Neutrophil (primary cell): ENCODE results near the gene DENND11.

Experiments used
- H3K27ac ChIP-seq: fragments of 200-600 bp; sonication (generic); 2 replicates; pipeline ENCODE4 v1.5.1; 2016; ENCODE audit warnings: mild to moderate bottlenecking, moderate library complexity
- H3K27me3 ChIP-seq: fragments of 200-600 bp; sonication (generic); 2 replicates; pipeline ENCODE4 v1.6.0; 2016; ENCODE audit warnings: mild to moderate bottlenecking
- H3K36me3 ChIP-seq: fragments of 200-600 bp; sonication (generic); 2 replicates; pipeline ENCODE4 v1.5.1; 2017
- H3K4me1 ChIP-seq, 2 experiments: fragments of 200-600 bp in 1 of 2; sonication (generic) in 1 of 2; 1 replicate in 1 of 2; 2 replicates in 1 of 2; pipeline versions ENCODE4 v1.5.1 to v1.6.1; 2013 to 2016; ENCODE audit warnings: low read depth in 1 of 2, low read length in 1 of 2, mild to moderate bottlenecking in 1 of 2, moderate library complexity in 1 of 2; ENCODE audit not compliant: control insufficient read depth in 1 of 2, insufficient read depth in 1 of 2
- H3K4me3 ChIP-seq, 2 experiments: fragments of 200-600 bp in 1 of 2; sonication (generic) in 1 of 2; 1 replicate in 1 of 2; 2 replicates in 1 of 2; pipeline ENCODE4 v1.5.1; 2013 to 2016; ENCODE audit warnings: low read depth in 1 of 2, low read length in 1 of 2, mild to moderate bottlenecking in 1 of 2, moderate library complexity in 1 of 2
- H3K9me3 ChIP-seq: fragments of 200-600 bp; sonication (generic); 2 replicates; pipeline ENCODE4 v1.5.1; 2016
- TF ChIP-seq, protein P1 (sequence below): fragments of 200-600 bp; sonication (generic); IDR thresholded peaks from 2 replicates; pipeline ENCODE4 v1.5.1; 2016; ENCODE audit warnings: antibody characterized with exemption

The DENND11 gene, protein sequence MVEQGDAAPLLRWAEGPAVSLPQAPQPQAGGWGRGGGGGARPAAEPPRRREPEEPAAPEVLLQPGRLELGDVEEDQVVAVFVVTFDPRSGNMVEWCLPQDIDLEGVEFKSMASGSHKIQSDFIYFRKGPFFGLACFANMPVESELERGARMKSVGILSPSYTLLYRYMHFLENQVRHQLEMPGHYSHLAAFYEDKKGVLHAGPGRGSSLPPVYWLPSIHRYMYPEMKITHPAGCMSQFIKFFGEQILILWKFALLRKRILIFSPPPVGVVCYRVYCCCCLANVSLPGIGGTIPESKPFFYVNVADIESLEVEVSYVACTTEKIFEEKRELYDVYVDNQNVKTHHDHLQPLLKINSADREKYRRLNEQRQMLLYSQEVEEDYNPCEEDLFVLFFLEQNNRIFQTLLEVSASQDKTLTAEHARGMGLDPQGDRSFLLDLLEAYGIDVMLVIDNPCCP

DNA sequence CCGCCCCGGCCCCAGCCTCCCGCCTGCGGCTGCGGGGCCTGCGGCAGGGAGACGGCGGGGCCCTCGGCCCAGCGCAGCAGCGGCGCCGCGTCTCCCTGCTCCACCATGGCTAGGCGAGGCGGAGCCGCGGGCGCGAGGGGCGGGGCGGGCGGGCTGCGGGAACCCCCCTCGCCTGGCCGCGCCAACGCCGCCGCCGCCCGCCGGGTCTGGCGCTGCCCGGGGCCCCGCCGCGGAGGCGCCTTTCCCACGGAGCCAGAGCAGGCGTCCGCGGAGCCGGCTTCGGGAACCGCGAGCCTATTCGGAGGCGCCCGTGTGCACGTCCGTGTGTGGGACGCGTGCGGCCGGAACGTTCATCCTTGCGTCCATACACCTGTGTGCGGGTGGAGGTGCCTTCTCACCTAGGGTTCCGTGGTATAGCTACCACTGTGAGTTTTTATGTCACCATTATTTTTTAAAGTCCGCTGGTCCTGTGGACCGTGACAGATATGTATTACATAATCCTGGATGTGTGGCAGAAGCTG lies at the start of gene DENND11:
TSS of gene DENND11 (minus strand) at position 120 of the 521 bp plus-strand sequence. CDS start at position 107, 13 bp downstream.
- no peaks in the 10 kb centered on the region for H3K9me3 ChIP-seq
- no peak within 1 kb of the TSS for H3K27ac ChIP-seq
- H3K36me3 ChIP-seq, result no peaks in the 10 kb centered on the region
- TF ChIP-seq, protein P1, sequence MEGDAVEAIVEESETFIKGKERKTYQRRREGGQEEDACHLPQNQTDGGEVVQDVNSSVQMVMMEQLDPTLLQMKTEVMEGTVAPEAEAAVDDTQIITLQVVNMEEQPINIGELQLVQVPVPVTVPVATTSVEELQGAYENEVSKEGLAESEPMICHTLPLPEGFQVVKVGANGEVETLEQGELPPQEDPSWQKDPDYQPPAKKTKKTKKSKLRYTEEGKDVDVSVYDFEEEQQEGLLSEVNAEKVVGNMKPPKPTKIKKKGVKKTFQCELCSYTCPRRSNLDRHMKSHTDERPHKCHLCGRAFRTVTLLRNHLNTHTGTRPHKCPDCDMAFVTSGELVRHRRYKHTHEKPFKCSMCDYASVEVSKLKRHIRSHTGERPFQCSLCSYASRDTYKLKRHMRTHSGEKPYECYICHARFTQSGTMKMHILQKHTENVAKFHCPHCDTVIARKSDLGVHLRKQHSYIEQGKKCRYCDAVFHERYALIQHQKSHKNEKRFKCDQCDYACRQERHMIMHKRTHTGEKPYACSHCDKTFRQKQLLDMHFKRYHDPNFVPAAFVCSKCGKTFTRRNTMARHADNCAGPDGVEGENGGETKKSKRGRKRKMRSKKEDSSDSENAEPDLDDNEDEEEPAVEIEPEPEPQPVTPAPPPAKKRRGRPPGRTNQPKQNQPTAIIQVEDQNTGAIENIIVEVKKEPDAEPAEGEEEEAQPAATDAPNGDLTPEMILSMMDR, result no peak
- peaks cover 3 to 14% of the 10 kb centered on the region in 2 experiments for H3K4me1 ChIP-seq
- H3K4me3 ChIP-seq, result peak within 1 kb of the TSS; percentile 38 to 56
- peaks cover 67% of the 10 kb centered on the region for H3K27me3 ChIP-seq

DNA sequence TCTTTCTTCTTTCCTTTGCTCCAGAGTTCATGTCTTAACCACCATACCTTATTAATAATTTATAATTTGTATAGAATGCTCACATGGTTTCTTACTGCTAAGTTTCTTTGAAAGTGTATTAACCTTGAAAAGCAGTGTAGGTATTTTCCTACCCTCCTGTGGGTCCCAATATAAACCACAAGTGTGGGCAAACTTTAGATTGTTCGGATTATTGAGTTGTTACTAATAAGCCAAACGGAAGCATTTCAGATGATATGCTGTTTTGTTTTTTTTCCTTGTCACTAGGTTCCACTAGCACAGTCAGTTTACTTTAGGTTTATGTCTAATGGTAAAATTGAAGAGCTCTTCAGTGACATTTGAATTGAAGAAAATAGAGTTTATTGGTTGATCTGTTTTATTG lies 46.4 kb upstream of the DENND11 start:
- TF ChIP-seq, protein P1, result no peak
- Histone ChIP-seq H3K4me3 (no peak overlapping the region), H3K36me3 (peaks cover 68% of the 10 kb centered on the region), H3K27ac (no peak overlapping the region), H3K4me1 (no peaks in the 10 kb centered on the region), H3K9me3 (peaks cover 20% of the 10 kb centered on the region), H3K27me3 (no peaks in the 10 kb centered on the region)

DNA sequence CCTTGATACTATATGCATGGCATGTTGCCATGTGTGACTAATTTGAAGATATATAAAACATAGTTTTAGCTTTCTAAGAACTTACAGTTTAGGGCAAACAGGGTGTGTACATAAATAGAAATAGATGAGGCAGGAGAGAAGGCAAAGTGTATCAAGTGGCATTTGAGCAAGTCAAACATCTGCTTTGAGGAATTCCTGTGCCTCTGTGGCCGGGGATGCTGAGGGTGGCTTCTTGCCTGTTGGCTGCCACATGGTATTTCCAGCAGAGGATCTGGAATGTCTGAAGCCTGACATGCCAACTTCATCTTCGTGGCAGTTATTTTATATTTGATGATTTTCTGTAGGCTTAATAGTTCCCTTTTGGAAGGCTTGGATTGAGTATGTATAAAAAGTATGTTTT lies 42.2 kb upstream of the DENND11 start:
- Histone ChIP-seq H3K4me3 (no peak overlapping the region), H3K27me3 (no peaks in the 10 kb centered on the region), H3K36me3 (peaks cover 73% of the 10 kb centered on the region), H3K4me1 (no peaks in the 10 kb centered on the region), H3K27ac (no peak overlapping the region), H3K9me3 (no peaks in the 10 kb centered on the region)
- TF ChIP-seq, protein P1, result no peak

DNA sequence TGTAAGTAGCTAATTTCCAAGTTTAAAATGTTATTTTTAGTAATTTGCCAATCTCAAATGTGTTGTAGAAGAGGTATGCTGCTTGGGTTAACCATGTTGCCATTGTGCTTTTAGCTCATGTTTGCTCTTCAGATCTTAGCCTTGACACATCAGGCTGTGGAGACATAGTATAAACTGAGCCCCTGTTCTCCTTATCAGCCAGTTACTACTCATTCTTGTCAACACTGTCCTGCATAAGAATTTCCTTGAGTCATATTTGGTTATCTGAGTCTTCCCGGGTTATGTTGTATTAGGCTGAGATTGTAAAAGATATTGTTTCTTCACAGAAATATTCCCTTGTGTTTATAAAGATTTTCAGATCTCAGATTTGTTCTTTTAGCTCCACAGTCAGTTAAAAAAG lies 40.3 kb upstream of the DENND11 start:
- H3K4me1 ChIP-seq, result peaks cover 10 to 13% of the 10 kb centered on the region in 2 experiments
- no peak overlapping the region for H3K4me3 ChIP-seq
- no peaks in the 10 kb centered on the region for H3K9me3 ChIP-seq
- no peak overlapping the region for H3K27ac ChIP-seq
- no peaks in the 10 kb centered on the region for H3K27me3 ChIP-seq
- TF ChIP-seq, protein P1, result no peak
- H3K36me3 ChIP-seq, result peaks cover 68% of the 10 kb centered on the region

DNA sequence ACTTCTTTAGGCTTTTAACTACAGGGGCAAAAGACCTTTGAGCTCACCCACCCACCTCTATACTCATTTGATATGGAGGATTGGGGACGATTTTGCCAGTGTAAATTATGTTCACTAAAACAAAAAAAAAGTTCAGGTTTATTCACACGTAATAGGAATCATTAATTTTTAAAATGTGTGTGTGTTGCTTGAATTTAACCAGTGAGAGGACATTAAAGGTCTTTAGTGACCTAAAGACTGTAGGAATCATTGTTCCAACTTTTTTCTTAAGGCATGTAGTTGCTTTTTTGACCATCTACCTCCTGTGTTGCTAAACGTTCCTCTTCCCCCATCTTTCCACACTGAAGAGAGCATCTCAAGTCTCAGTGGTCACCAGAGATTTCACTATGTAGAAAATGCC lies 37.3 kb upstream of the DENND11 start:
- H3K27me3 ChIP-seq, result no peaks in the 10 kb centered on the region
- H3K27ac ChIP-seq, result no peak overlapping the region
- peaks cover 13 to 16% of the 10 kb centered on the region in 2 experiments for H3K4me1 ChIP-seq
- peaks cover 41% of the 10 kb centered on the region for H3K36me3 ChIP-seq
- TF ChIP-seq, protein P1, result no peak
- H3K4me3 ChIP-seq, result no peak overlapping the region
- H3K9me3 ChIP-seq, result no peaks in the 10 kb centered on the region
